GM19099 (cell line): Measurements from ENCODE around the gene TEX19.

ENCODE experiments used
- POLR2A ChIP-seq: IDR thresholded peaks from 3 replicates; pipeline ENCODE4 v1.6.1; 2011; ENCODE audit warnings: low read depth; ENCODE audit not compliant: insufficient read length; ENCODE audit errors: extremely low read depth

Gene TEX19

DNA sequence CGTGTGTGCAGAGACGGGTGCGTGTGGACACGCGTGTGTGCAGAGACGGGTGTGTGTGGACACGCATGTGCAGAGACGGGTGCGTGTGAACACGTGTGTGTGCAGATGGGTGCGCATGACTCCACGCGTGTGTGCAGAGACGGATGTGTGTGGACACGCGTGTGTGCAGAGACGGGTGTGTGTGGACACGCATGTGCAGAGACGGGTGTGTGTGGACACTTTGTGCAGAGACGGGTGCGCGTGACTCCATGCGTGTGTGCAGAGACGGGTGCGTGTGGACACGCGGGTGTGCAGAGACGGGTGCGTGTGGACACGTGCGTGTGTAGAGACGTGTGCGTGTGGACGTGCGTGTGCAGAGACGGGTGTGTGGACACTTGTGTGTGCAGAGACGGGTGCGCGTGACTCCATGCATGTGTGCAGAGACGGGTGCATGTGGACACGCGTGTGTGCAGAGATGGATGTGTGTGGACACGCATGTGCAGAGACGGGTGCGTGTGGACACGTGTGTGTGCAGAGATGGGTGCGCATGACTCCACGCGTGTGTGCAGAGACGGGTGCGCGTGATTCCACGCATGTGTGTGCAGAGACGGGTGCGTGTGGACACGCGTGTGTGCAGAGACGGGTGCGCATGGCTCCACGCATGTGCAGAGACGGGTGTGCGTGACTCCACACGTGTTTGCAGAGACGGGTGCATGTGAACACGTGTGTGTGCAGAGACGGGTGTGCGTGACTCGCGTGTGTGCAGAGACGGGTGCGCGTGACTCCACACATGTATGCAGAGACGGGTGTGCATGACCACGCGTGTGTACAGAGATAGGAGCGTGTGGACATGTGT, 40.1 kb upstream of the TEX19 start:
- TF ChIP-seq POLR2A: no peak

- no peak for TF ChIP-seq POLR2A
Observed at GRCh38 chr17:82319619-82320062, 39.4 kb upstream of the TEX19 start.

GRCh38 chr17:82320140-82320840, 38.8 kb upstream of the TEX19 start:
- no peak for TF ChIP-seq POLR2A

GRCh38 chr17:82320956-82321927, 37.8 kb upstream of the TEX19 start:
- no peak for TF ChIP-seq POLR2A

DNA sequence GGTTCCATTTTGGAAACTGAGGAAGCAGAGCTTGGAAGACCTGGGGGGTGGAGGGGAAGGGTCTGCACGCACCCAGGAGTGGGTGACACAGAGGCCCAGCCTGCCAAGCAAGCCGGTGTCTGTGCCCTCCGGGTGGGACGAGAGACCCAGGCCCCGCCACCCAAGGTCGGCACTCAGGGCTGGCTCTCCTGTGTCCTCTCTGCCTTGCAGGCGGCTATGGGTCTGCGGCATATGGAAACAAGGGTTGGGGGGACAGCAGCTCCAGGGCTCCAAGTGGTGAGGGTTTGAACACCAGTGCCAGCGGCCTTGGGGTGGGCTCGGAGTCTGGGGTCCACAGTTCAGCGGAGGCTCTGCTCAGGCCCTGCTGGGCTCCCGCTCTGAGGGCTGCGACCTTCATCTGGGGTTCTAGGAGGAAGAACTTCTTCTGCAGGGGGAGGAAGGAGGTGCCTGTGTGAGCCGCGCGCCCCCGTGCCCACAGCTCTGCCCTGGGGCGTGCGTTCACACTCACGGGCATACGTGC, 37.0 kb upstream of the TEX19 start:
- no peak for TF ChIP-seq POLR2A

DNA sequence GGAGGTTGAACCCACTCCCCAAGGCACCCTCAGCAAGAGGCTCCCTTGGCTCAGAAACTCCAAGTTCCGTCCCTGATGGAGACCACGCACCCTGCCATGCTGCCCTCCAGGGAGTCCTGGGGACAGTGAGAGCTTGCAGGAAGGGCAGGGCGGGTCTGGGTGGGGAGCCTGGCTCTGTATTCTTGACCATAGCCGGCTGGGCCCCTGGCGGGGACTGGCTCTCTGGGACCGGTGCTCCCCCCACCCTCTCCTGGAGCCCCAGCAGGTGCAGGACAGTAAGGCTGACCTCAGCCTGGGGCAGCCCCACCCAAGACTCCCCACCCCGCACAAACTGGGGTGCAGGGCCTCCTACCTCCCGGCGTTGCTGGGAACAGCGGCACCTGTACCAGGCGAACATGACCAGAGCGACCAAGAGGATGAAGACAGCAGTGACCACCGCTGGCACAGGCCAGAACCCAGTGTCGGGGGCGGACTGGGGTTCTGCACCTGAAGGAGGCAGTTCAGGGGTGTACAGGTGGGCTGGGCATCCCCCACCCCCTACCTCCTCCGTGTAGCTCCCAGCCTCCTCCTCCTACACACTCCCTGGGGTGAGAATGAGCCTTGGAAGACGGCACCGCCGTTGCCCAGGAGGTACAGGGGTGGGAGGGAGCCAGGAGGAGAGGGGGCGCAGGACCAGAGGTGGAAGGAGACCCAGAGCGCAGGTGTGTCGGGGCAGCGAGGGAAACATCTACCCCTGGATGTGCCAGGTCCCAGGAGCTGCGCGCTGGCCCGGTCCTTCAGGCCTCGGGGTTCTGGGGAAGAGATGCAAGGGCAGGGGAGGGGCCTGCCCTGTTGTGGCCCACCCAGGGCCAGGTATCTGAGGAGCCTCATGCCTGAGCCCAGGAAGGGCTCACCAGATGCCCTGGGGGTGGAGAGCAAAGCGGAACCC, 36.3 kb upstream of the TEX19 start:
- TF ChIP-seq POLR2A: no peak

DNA sequence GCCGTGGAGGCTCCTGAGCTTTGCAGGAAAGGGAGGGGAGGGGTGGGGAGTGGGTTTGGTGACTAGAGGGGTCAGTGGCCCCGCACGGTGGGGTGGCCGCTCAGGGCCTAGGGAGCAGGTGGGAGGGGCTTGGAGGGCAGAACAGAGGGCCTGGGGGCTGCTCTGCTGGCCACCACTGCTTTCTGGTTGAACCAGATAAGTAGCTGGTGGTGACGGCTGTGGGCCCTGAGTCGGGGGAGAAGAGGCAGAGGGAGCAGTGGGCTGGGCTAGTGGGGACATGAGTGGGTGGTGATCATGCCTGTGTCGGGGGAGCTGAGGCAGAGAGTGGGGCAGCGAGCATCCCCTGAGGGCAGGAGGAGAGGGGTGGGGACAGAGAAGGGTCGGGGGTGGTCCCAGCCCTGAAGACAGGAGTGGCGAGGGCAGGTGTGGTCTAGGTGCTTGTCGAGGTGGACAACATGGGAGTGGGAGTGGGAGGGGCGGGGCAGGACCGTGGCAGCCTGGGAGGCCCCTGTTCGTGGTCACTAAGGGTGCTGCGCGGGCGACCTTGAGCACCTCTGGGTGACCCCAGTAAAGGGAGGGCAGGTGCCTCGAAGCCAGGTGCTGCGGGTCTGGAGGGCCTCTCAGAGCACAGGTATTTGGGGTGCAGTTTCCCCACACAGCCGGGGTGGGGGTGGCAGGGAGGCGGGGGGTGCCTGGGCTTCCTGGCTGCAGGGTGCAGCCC, 35.4 kb upstream of the TEX19 start:
- no peak for TF ChIP-seq POLR2A

DNA sequence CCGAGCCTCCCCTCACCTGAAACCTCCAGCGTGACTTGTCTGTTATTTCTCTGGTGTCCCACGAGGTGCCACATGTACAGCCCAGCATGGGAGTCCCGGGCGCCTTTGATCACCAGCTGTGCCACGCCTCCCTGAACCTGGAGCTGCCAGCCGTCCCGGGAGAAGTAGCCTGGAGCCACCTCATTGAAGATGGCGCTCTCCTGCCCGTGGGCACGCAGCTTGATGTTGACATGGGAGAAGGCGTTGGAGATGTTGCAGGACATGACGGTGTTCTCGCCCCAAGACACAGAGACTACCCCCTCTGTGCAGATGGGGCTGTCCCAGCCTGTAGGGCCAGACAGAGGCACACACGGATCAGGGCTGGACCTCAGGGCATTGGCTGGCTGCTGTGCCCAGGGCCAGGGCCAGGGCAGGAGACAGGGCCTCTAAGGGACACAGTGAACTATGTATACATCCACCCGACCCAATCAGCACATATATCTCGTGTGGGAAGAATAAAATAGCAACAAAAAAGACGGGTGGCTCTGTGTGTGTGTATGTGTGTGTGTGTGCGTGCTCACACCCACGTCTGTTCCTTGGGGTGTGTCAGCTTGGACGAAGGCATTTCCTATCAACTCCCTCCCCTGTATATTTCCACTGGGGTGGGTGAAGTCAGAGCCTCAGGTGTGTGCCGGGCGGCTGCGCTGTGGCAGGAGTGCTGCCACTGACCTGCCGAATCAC, 34.3 kb upstream of the TEX19 start:
- TF ChIP-seq POLR2A: no peak

DNA sequence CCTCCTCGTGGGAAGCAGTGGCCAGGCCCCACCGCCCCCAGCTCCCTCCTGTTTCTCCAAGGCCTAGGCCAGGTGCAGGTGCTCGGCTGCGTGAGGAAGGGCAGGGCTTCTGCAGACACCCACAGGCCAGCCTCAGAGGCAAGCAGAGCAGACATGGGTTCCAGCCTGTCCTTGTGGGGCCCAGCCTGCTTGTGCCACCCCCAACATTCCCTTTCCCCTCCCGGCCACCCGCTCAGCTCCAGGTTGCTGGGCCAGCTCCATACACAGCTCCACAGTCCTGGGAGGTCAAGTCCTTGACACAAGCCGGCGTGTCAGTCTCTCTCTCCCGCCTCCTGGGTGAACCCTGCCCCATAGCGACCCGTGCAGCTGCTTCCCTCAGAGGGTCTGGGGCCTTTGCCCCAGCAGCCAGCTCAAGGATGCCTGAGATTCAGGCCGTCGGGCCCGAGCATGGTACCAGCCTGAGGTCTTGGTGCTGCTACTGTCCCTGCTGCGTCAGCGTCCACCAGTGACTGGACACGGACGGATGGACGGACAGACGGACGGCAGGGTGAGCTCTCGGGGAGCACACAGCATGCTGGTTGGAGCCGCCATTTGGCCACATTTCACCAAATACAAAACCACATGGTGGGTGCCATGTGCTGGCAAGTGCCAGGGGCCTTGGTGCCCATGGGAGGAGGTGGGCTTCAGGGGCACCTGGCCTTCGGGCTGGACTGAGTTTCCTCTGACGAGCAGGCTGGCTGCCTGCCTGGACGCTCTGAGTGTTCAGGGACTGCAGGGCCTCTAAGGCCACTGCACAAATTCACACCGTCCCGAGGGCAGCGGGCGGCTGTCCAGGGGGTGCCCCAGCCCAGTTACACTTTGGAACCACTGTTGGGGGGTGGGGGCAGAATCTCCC, 33.5 kb upstream of the TEX19 start:
- no peak for TF ChIP-seq POLR2A

DNA sequence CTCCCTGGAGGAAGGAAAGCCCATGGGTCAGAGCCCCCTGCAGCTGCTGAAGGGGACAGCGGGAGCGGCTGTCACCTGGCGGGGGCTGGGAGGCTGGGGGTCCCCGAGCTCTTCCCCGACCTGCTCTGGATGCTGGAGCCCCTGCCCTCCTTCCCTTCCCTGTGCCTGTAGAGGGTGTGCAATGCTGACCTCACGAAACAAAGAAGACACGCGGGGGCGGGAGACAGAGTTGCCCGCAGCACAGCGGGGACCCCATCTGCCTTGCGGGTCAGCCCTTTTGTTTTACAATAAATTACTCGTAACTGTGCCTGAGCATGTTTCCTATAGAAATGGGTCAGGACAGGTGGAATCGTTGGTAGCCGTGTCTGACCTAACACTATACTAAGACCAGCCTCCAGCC, 31.8 kb upstream of the TEX19 start:
- TF ChIP-seq POLR2A: no peak

- TF ChIP-seq POLR2A: no peak
Observed at GRCh38 chr17:82327757-82328140, 31.3 kb upstream of the TEX19 start.
